Gastrocnemius medialis (tissue), 4 donors: Measurements from ENCODE around the gene CLMN.

Source experiments
- POLR2A ChIP-seq, 2 donors: fragments of 450-650 bp; IDR thresholded peaks; one replicate each; pipeline ENCODE4 v1.6.1; 2017; ENCODE audit warnings: antibody characterized with exemption in 2 of 2, mild to moderate bottlenecking in 2 of 2, moderate library complexity in 2 of 2
- TF ChIP-seq, protein P1 (sequence below), 5 experiments: fragments of 450-650 bp in 3 of 5; fragments of 200-600 bp in 2 of 5; sonication (generic) in 2 of 5; IDR thresholded peaks in 4 of 5; conservative IDR thresholded peaks in 1 of 5; 1 replicate in 4 of 5; 2 replicates in 1 of 5; pipeline ENCODE4 v1.5.1; 2016 to 2019; ENCODE audit warnings: antibody characterized with exemption in 5 of 5, mild to moderate bottlenecking in 3 of 5, moderate library complexity in 3 of 5

DNA sequence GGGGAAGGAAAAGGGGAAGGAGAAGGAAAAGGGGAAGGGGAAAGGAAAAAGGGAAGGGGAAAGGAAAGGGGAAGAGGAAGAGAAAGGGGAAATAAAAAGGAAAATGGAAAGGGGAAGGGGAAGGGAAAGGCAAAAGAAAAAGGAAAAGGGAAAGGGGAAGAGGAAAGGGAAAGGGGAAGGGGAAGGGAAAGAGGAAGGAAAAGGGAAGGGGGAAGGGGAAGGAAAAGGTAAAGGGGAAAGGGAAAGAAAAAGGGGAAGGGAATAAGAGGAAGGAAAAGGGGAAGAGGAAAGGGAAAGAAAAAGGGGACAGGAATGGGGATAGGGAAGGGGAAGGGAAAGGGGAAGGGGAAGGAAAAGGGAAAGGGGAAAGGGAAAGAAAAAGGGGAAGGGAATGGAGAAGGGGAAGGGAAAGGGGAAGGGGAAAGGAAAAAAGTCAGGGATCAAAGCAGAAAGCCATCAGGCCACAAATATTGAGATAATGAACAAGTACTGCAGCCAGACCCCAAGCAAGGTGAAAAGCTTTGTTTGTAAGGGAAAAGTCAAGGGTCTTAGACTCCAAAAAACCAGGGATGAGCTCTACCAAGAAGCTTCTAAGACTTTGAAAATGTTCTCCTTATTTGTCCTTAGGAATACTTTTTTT lies 182.4 kb downstream of the CLMN start:
- TF ChIP-seq, protein P1, sequence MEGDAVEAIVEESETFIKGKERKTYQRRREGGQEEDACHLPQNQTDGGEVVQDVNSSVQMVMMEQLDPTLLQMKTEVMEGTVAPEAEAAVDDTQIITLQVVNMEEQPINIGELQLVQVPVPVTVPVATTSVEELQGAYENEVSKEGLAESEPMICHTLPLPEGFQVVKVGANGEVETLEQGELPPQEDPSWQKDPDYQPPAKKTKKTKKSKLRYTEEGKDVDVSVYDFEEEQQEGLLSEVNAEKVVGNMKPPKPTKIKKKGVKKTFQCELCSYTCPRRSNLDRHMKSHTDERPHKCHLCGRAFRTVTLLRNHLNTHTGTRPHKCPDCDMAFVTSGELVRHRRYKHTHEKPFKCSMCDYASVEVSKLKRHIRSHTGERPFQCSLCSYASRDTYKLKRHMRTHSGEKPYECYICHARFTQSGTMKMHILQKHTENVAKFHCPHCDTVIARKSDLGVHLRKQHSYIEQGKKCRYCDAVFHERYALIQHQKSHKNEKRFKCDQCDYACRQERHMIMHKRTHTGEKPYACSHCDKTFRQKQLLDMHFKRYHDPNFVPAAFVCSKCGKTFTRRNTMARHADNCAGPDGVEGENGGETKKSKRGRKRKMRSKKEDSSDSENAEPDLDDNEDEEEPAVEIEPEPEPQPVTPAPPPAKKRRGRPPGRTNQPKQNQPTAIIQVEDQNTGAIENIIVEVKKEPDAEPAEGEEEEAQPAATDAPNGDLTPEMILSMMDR (IDR thresholded peaks at IDR 0.05 in 4 of 5, conservative IDR thresholded peaks at IDR 0.05 in 1 of 5) = no peak
- TF ChIP-seq POLR2A (IDR thresholded peaks at IDR 0.05) = no peak
